Fibroblast of pulmonary artery (primary cell): Measurements from ENCODE around the gene PNPLA7.
"Not testable (repeated sequence)": the region's sequence is repeated elsewhere in the genome, so short reads cannot be mapped to it uniquely, and the experiment has no call there.

Experiments used
- DNase-seq: peaks from one replicate; pipeline ENCODE4 v3.0.0-alpha.2; 2010; ENCODE audit warnings: low read depth
- H3K4me3 ChIP-seq: replicated peaks from 2 replicates; pipeline ENCODE4 v1.5.1; 2011; ENCODE audit warnings: low read depth, mild to moderate bottlenecking, control low read depth, low read length, moderate library complexity
- TF ChIP-seq, protein P1 (sequence below): IDR thresholded peaks from 2 replicates; pipeline ENCODE4 v1.5.1; 2011; ENCODE audit warnings: mild to moderate bottlenecking, control low read depth, low read length, inconsistent platforms; ENCODE audit errors: missing control alignments

PNPLA7 gene

DNA sequence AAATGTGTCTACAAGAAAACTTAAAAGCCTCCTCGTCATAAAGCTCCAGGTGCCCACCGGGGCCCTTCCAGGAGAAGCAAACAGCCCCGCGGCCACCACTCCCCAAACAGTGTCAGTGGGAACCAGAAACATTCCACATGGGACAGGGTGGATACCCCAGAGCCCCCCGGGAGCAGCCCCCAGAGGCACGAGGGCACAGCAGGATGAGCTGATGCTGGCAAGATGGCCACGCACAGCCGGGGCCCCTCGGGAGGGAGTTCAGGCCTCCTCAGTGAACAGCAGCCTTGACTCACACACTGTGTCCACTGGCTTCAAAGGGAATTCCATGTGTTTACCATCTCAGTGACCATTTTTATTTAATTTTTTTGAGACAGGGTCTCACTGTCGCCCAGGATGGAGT lies 137.8 kb downstream of the PNPLA7 start:
- DNase-seq: no peak
- TF ChIP-seq, protein P1, sequence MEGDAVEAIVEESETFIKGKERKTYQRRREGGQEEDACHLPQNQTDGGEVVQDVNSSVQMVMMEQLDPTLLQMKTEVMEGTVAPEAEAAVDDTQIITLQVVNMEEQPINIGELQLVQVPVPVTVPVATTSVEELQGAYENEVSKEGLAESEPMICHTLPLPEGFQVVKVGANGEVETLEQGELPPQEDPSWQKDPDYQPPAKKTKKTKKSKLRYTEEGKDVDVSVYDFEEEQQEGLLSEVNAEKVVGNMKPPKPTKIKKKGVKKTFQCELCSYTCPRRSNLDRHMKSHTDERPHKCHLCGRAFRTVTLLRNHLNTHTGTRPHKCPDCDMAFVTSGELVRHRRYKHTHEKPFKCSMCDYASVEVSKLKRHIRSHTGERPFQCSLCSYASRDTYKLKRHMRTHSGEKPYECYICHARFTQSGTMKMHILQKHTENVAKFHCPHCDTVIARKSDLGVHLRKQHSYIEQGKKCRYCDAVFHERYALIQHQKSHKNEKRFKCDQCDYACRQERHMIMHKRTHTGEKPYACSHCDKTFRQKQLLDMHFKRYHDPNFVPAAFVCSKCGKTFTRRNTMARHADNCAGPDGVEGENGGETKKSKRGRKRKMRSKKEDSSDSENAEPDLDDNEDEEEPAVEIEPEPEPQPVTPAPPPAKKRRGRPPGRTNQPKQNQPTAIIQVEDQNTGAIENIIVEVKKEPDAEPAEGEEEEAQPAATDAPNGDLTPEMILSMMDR: no peak

DNA sequence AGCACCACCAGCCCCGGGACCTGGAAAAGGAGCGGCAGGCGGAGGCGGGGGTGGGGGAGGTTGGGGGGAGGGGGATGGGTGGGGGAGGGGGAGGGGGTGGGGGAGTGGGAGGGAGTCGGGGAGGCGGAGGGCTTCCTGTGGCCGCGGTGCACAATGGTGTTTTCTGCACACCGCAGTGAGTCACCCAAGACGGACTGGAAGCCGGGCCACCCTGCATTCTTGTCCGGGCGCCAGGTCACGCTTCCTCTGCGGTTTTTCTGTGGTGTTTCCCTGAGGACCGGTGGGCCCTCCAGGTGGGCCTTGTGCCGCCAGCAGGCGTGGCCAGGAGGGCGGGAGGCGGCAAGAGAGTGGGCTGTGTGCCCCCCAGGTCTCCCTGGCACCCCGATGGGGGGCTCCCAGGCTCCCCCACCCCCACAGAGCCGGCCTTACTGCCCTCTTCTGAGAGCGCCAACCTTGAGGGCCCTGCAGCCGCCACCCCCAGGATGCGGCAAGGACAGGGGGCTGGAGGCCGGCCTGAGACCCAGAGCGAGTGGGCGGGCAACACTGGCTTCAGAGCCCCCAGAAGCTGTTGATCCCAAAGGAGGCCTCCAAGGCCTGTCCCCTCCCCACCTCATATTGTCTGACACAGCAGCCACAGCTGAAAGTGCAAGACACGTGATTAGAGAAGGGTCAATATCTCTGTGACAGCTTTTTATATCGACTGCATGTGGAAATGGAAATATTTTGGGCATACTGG lies 138.4 kb downstream of the PNPLA7 start:
- TF ChIP-seq, protein P1: no peak
- DNase-seq: peak; percentile 96
- no peak overlapping the region for H3K4me3 ChIP-seq

More for the DNA sequence above, 137.8 kb downstream of the PNPLA7 start:
- H3K4me3 ChIP-seq: no peak overlapping the region

DNA sequence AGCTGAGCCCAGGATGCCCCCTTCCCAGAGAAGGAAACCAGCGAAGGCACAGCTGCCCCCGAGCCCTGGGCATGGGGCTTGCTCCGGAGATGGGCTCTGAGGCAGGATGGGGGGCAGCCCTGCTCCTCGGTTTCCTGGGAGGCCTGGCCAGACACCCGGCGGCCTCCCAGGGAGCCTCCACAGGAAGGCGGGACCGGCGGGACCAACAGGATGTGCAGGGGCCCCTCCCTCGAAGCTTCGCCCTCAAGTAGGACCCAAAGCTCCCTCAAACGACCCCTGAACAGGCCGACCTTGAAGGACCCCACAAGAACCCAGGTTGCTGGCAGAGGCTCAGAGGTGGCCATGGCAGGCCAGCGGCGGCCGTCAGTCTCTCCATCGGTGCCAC lies 138.9 kb downstream of the PNPLA7 start:
- TF ChIP-seq, protein P1: no peak
- no peak for DNase-seq
- no peak overlapping the region for H3K4me3 ChIP-seq

DNA sequence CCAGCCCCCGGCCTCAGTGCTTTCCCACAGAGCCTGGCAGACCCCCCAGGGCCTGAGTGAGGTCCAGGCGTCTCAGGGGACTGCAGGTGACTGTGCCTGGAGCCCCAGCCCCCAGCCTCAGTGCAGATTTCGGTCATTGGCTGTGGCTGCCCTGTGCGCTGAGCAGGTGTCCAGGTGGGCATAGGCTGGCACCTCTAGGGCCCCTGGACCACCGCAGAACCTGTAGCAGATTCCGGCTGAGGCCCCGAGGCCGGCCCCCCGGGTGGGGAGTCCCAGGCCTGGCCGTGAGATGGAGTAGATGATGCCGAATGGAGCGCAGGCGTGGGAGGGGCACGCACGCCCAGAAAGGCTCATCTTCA lies 139.3 kb downstream of the PNPLA7 start:
- DNase-seq: no peak
- TF ChIP-seq, protein P1: no peak

DNA sequence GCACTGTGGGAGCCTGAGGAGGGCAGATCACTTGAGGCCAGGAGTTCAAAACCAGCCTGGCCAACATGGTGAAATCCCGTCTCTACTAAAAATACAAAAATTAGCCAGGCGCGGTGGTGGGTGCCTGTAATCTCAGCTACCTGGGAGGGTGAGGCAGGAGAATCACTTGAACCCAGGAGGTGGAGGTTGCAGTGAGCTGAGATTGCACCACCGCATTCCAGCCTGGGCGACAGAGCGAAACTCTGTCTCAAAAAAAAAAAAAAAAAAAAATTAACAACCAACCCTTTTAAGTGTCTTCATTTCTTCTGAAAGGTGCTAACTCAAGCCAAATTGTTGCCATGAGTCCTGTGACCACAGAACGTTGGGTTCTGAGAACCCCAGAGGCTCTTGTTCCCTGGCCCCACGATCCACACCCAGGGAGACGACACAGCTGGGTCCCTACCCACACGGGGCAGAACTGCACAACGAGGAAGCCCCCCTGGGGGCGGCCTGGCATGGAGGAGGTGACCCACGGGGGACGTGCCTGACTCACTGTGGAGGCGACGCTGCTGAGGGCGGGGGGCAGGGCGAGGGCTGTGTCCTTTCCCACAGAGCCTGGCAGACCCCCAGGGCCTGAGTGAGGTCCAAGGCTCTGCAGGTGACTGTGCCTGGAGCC lies 139.8 kb downstream of the PNPLA7 start:
- DNase-seq, H3K4me3 ChIP-seq: not testable (repeated sequence)

More for the DNA sequence above, 139.3 kb downstream of the PNPLA7 start:
- no peak overlapping the region for H3K4me3 ChIP-seq
